Naive B cell (primary cell): ENCODE results near the gene RBM14. TPM values are rescaled to one million over a fixed set of nuclear protein-coding genes. Genes with fewer than 3 reads are reported as not detected.
"Not testable (repeated sequence)": the region's sequence is repeated elsewhere in the genome, so short reads cannot be mapped to it uniquely, and the experiment has no call there.

Experiments used
- ATAC-seq, 2 donors: fragments of 150-1000 bp; cut with Tn5 transposase; 2 replicates each; pipeline ENCODE4 v1.10.0; 2021; ENCODE audit warnings: low read depth in 2 of 2, mild to moderate bottlenecking in 2 of 2, moderate library complexity in 2 of 2
- DNase-seq: peaks from one replicate; pipeline ENCODE4 v3.0.0; 2022
- H3K27ac Mint-ChIP-seq, 6 donors: one replicate each; pipeline ENCODE4 v1.8.0; 2020 to 2022; ENCODE audit warnings: mild to moderate bottlenecking in 6 of 6, mixed read lengths in 6 of 6, moderate library complexity in 5 of 6, inconsistent platforms in 2 of 6
- H3K27me3 Mint-ChIP-seq, 3 donors: one replicate each; pipeline ENCODE4 v1.8.0; 2021 to 2022; ENCODE audit warnings: mixed read lengths in 3 of 3, mild to moderate bottlenecking in 1 of 3
- H3K36me3 Mint-ChIP-seq, 2 donors: one replicate each; pipeline ENCODE4 v1.8.0; 2020 to 2022; ENCODE audit warnings: mixed read lengths in 2 of 2, inconsistent platforms in 1 of 2, mild to moderate bottlenecking in 1 of 2
- H3K4me1 Mint-ChIP-seq, 3 donors: one replicate each; pipeline ENCODE4 v1.8.0; 2020 to 2022; ENCODE audit warnings: mixed read lengths in 3 of 3, inconsistent platforms in 1 of 3, mild to moderate bottlenecking in 1 of 3, moderate library complexity in 1 of 3
- H3K4me3 Mint-ChIP-seq, 8 donors: one replicate each; pipeline ENCODE4 v1.8.0; 2020 to 2022; ENCODE audit warnings: mild to moderate bottlenecking in 8 of 8, mixed read lengths in 8 of 8, moderate library complexity in 8 of 8, inconsistent platforms in 2 of 8
- H3K9me3 Mint-ChIP-seq, 7 donors: one replicate each; pipeline ENCODE4 v1.8.0; 2020 to 2022; ENCODE audit warnings: mixed read lengths in 7 of 7, mild to moderate bottlenecking in 5 of 7, inconsistent platforms in 2 of 7, moderate library complexity in 1 of 7
- polyA plus RNA-seq, 6 donors: library from polyadenylated mRNA; unstranded; fragments of 300-500 nt; fragmentation: Illumina TruSeq; gene quantifications; one replicate each; pipeline ENCODE4 v1.2.3, GENCODE V29; 2021; ENCODE audit warnings: low read depth in 6 of 6

Gene RBM14
- polyA plus RNA-seq, 6 donors from 2014 or later: 68.0 to 97.2 (median 86.4) TPM

GRCh38 chr11:66589315-66589714 lies 27.1 kb upstream of the RBM14 start:
- not testable (repeated sequence) for H3K9me3 Mint-ChIP-seq, H3K27ac Mint-ChIP-seq, H3K4me3 Mint-ChIP-seq, H3K27me3 Mint-ChIP-seq, ATAC-seq, H3K36me3 Mint-ChIP-seq, DNase-seq
- H3K4me1 Mint-ChIP-seq: peaks cover 12 to 25% (median 17%) of the 10 kb centered on the region in 3 donors

DNA sequence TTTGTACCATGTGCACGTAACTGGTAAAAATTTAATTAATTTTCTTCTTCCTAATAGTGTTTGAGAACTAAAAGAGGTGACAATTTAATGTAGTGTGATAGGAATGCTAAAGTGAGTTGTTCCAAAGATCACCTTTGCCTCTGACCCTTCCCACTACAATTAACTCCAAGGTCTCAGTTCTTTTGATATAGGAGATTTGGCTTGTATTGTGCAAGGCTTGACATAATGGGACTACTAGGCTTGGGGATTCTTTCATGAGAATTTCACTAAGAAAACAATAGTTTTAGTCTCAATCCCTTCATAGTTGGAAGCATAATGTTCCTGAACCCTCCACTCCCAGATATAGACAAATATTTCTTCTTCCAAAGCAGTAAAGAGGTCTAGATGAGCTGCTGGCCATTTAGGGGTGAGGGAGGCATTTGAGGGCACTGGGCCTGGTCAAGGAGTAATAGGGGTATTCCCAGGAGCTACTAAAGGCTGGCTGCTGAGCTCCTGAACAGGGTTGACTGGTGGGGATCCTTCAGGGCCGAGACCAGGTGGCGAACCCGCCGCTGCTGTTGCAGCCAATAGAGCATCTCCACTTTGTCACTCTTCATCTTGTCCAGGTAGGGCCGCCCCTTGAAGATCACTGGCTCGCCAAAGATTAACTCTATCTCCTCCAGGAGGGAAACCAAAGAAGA lies 26.3 kb upstream of the RBM14 start:
- H3K9me3 Mint-ChIP-seq: no peaks in the 10 kb centered on the region
- H3K27ac Mint-ChIP-seq: peak overlapping the region in 2 of 6 donors; percentile 36 to 72

GRCh38 chr11:66591175-66591574 lies 25.3 kb upstream of the RBM14 start:
- DNase-seq (no peak), ATAC-seq (no peak)
- Mint-ChIP-seq H3K9me3 (no peaks in the 10 kb centered on the region), H3K4me3 (peak overlapping the region in 4 of 8 donors; percentile 87 to 100 (median 97)), H3K27me3 (no peaks in the 10 kb centered on the region), H3K4me1 (peaks cover 26 to 40% (median 35%) of the 10 kb centered on the region in 3 donors), H3K27ac (peak overlapping the region in 2 of 6 donors; percentile 66 to 96), H3K36me3 (no peaks in the 10 kb centered on the region)

More for the DNA sequence above, 26.3 kb upstream of the RBM14 start:
- Mint-ChIP-seq H3K36me3 (no peaks in the 10 kb centered on the region), H3K4me1 (peaks cover 17 to 33% (median 25%) of the 10 kb centered on the region in 3 donors), H3K27me3 (no peaks in the 10 kb centered on the region), H3K4me3 (peak overlapping the region in 1 of 8 donors; percentile 87)
- DNase-seq (no peak), ATAC-seq (no peak)

DNA sequence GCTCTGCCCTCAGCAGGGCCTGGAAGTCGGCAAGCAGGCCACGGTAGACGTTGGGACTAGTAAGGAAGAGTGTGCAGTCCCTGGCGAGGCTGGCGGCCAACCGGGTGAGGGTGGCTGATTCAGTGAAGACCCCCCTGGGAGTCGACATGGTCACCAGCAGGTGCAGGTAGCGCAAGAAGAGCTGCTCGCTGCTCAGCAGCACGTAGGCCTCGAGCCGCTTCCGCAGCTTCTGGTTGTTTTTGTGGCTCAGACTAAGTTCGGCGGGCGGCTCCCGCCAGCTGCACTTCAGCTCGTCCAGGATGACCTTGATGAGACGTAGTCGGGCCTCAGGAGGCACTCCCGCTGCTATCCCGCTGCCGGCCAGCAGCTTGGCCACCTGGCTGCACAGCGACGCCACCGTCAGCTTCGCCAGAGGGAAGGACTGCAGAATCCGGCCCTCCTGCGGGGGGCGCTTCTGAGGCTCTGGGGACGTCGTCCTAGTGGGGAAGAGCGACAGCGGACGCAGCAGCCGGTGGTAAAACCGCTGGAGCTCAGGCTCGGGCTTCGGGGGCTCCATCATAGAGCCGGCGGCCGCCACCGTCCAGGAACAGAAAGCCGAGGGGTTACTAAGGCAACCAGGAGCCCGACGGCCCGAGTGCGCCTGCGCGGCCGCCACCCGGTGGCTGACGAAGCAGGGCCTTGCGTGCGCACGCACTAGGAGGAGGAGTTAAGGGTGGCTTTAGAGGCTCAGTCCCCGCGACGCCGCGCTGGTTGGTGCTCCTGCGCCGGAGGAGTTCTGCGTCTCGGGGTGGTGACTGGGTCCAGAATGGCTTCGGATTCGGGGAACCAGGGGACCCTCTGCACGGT lies 23.8 kb upstream of the RBM14 start, which contains the start of the genes CCDC87 and CCS:
TSS of gene CCDC87 (minus strand) at position 607 of the 846 bp plus-strand sequence. CDS start at position 559, 48 bp downstream.
TSS of gene CCS (plus strand) at position 729 of the 846 bp plus-strand sequence. CDS start at position 806, 77 bp downstream.
- Mint-ChIP-seq H3K27ac (peak within 1 kb of the TSS; percentile 96 to 100 (median 100)), H3K27me3 (no peaks in the 10 kb centered on the region), H3K4me1 (peaks cover 26 to 49% (median 36%) of the 10 kb centered on the region in 3 donors), H3K4me3 (peak within 1 kb of the TSS; percentile 87 to 100 (median 99)), H3K9me3 (no peaks in the 10 kb centered on the region), H3K36me3 (no peaks in the 10 kb centered on the region)
- ATAC-seq: peak; percentile 91 to 93
- peak; percentile 97 for DNase-seq

- Mint-ChIP-seq H3K27me3 (no peaks in the 10 kb centered on the region), H3K4me3 (peak overlapping the region; percentile 87 to 100 (median 99)), H3K9me3 (no peaks in the 10 kb centered on the region), H3K27ac (peak overlapping the region; percentile 96 to 100 (median 100)), H3K36me3 (no peaks in the 10 kb centered on the region), H3K4me1 (peaks cover 26 to 49% (median 36%) of the 10 kb centered on the region in 3 donors)
- peak in 1 of 2 donors; percentile 2 for ATAC-seq
- no peak for DNase-seq
Observed at GRCh38 chr11:66593303-66593635, 23.2 kb upstream of the RBM14 start.

DNA sequence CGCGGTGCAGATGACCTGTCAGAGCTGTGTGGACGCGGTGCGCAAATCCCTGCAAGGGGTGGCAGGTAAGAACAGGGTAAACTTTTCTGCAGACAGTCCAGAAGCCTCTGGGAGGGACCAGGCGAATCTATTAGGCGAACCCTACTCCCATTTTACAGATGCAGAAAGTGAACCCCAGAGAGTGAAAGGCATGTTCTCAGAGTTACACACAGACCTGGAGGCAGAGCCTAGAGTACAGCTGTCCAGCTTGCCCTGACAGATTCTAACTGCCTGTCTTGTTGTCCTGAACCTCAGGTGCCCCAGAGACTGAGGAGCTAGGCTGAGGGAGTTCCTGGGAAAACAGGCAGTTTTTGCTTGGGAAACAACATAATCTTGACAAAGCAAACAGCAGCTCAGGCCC lies 22.8 kb upstream of the RBM14 start:
- no peaks in the 10 kb centered on the region for H3K36me3 Mint-ChIP-seq
- H3K4me3 Mint-ChIP-seq: peak overlapping the region; percentile 87 to 100 (median 99)
- H3K4me1 Mint-ChIP-seq: peaks cover 26 to 49% (median 37%) of the 10 kb centered on the region in 3 donors
- no peaks in the 10 kb centered on the region for H3K27me3 Mint-ChIP-seq
- no peak for ATAC-seq
- H3K27ac Mint-ChIP-seq: peak overlapping the region in 5 of 6 donors; percentile 96 to 100 (median 99)
- no peaks in the 10 kb centered on the region for H3K9me3 Mint-ChIP-seq
- no peak for DNase-seq

- no peaks in the 10 kb centered on the region for H3K27me3 Mint-ChIP-seq
- peak overlapping the region in 5 of 6 donors; percentile 36 to 93 (median 90) for H3K27ac Mint-ChIP-seq
- DNase-seq (no peak), ATAC-seq (no peak)
- H3K9me3 Mint-ChIP-seq: no peaks in the 10 kb centered on the region
- H3K4me1 Mint-ChIP-seq: peaks cover 30 to 57% (median 45%) of the 10 kb centered on the region in 3 donors
- H3K4me3 Mint-ChIP-seq: peak overlapping the region; percentile 30 to 85 (median 68)
- peaks cover 0 to under 1% of the 10 kb centered on the region in 2 donors for H3K36me3 Mint-ChIP-seq
Observed at GRCh38 chr11:66595245-66595904, 21.1 kb upstream of the RBM14 start.

DNA sequence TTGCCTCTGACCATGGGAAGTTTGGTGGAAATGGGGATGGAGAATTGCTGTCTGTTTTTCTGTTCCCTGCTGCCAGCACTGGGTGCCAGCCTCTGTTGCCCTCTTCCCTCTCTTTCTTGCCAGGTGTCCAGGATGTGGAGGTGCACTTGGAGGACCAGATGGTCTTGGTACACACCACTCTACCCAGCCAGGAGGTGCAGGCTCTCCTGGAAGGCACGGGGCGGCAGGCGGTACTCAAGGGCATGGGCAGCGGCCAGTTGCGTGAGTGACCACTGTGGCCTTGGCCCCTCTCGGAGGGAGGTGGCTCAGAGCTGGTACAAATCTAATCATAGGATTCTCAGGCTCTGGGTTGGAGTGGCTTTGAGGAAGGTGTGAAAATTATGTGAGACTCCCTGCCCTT lies 17.4 kb upstream of the RBM14 start:
- DNase-seq (no peak), ATAC-seq (no peak)
- no peak overlapping the region for H3K27ac Mint-ChIP-seq
- H3K4me1 Mint-ChIP-seq: peaks cover 25 to 56% (median 38%) of the 10 kb centered on the region in 3 donors
- no peaks in the 10 kb centered on the region for H3K27me3 Mint-ChIP-seq
- H3K9me3 Mint-ChIP-seq: no peaks in the 10 kb centered on the region
- H3K4me3 Mint-ChIP-seq: no peak overlapping the region
- H3K36me3 Mint-ChIP-seq: peaks cover 0 to 5% of the 10 kb centered on the region in 2 donors

DNA sequence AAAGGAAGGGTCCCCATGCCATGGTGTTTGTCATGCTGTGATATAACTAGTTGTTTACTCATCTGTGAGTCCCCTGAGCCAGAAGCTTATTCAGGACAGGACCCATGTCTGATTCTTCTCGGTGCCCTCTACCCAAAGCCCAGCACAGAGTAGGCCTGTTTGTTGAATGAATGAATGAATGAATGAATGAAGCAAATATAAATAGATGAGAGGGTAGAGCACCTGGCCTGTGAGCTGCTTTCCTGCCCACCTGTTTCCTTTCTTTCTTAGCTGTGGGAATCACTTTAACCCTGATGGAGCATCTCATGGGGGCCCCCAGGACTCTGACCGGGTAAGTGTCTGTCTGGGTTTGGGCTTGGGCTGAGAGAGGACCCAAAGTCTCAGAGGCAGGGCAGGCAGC lies 16.2 kb upstream of the RBM14 start:
- no peak for DNase-seq
- no peak for ATAC-seq
- peaks cover 19 to 47% (median 30%) of the 10 kb centered on the region in 3 donors for H3K4me1 Mint-ChIP-seq
- no peaks in the 10 kb centered on the region for H3K27me3 Mint-ChIP-seq
- H3K4me3 Mint-ChIP-seq: peak overlapping the region in 3 of 8 donors; percentile 3 to 71 (median 21)
- H3K9me3 Mint-ChIP-seq: no peaks in the 10 kb centered on the region
- peak overlapping the region in 3 of 6 donors; percentile 51 to 87 (median 62) for H3K27ac Mint-ChIP-seq
- peaks cover 6 to 9% of the 10 kb centered on the region in 2 donors for H3K36me3 Mint-ChIP-seq

- peaks cover 14 to 42% (median 25%) of the 10 kb centered on the region in 3 donors for H3K4me1 Mint-ChIP-seq
- H3K9me3 Mint-ChIP-seq: no peaks in the 10 kb centered on the region
- no peaks in the 10 kb centered on the region for H3K27me3 Mint-ChIP-seq
- H3K27ac Mint-ChIP-seq: peak overlapping the region in 5 of 6 donors; percentile 51 to 89 (median 79)
- ATAC-seq (peak; percentile 38 to 52), DNase-seq (no peak)
- peak overlapping the region in 5 of 8 donors; percentile 9 to 71 (median 22) for H3K4me3 Mint-ChIP-seq
- peaks cover 7 to 9% of the 10 kb centered on the region in 2 donors for H3K36me3 Mint-ChIP-seq
Observed at GRCh38 chr11:66600631-66601233, 15.7 kb upstream of the RBM14 start.

GRCh38 chr11:66603072-66603471 lies 13.4 kb upstream of the RBM14 start:
- ATAC-seq (no peak), DNase-seq (no peak)
- H3K9me3 Mint-ChIP-seq: peaks cover 0 to 2% (median 0%) of the 10 kb centered on the region in 7 donors
- peak overlapping the region in 2 of 6 donors; percentile 65 to 92 for H3K27ac Mint-ChIP-seq
- no peak overlapping the region for H3K4me3 Mint-ChIP-seq
- peaks cover 7 to 9% of the 10 kb centered on the region in 2 donors for H3K36me3 Mint-ChIP-seq
- no peaks in the 10 kb centered on the region for H3K27me3 Mint-ChIP-seq
- H3K4me1 Mint-ChIP-seq: peaks cover 16 to 43% (median 31%) of the 10 kb centered on the region in 3 donors

GRCh38 chr11:66604155-66604554 lies 12.3 kb upstream of the RBM14 start:
- DNase-seq: no peak
- no peak for ATAC-seq
- no peaks in the 10 kb centered on the region for H3K27me3 Mint-ChIP-seq
- peaks cover 0 to 2% (median 0%) of the 10 kb centered on the region in 7 donors for H3K9me3 Mint-ChIP-seq
- peak overlapping the region in 1 of 8 donors; percentile 9 for H3K4me3 Mint-ChIP-seq
- peaks cover 7 to 9% of the 10 kb centered on the region in 2 donors for H3K36me3 Mint-ChIP-seq
- H3K4me1 Mint-ChIP-seq: peaks cover 19 to 48% (median 30%) of the 10 kb centered on the region in 3 donors
- H3K27ac Mint-ChIP-seq: peak overlapping the region in 3 of 6 donors; percentile 9 to 79 (median 60)
